Retinal pigment epithelial cell (primary cell): ENCODE measurements around the gene ZC3H13.

Experiments used
- DNase-seq: peaks from one replicate; pipeline ENCODE4 v3.0.0-alpha.2; 2010; ENCODE audit warnings: low read depth
- H3K4me3 ChIP-seq: 2 replicates; pipeline ENCODE4 v1.5.1; 2011; ENCODE audit warnings: mild to moderate bottlenecking, low read length, control low read depth, moderate library complexity
- TF ChIP-seq, protein P1 (sequence below): conservative IDR thresholded peaks from 2 replicates; pipeline ENCODE4 v1.5.1; 2011; ENCODE audit warnings: low read depth, low read length, control low read depth, inconsistent platforms

ZC3H13 gene

DNA sequence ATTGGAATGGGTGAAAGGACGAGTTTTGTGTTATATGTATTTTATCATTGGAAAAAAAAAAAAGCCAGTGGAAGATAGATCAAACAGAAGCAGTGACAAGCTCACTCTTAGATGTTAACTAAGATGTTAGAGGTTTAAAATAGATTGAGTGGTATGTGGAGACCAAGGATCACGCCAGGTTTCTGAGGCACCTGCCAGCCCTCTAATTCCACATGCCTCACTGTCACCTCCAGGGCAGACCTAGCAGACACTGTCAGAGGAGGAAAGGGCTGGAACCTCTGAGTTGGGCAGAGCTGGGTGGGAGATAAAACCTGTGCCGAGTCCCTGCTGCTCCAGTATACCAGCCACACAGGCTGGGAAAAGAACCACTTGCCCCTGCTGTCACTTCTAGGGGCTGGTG, 143.5 kb downstream of the ZC3H13 start:
- no peak overlapping the region for H3K4me3 ChIP-seq
- TF ChIP-seq, protein P1, sequence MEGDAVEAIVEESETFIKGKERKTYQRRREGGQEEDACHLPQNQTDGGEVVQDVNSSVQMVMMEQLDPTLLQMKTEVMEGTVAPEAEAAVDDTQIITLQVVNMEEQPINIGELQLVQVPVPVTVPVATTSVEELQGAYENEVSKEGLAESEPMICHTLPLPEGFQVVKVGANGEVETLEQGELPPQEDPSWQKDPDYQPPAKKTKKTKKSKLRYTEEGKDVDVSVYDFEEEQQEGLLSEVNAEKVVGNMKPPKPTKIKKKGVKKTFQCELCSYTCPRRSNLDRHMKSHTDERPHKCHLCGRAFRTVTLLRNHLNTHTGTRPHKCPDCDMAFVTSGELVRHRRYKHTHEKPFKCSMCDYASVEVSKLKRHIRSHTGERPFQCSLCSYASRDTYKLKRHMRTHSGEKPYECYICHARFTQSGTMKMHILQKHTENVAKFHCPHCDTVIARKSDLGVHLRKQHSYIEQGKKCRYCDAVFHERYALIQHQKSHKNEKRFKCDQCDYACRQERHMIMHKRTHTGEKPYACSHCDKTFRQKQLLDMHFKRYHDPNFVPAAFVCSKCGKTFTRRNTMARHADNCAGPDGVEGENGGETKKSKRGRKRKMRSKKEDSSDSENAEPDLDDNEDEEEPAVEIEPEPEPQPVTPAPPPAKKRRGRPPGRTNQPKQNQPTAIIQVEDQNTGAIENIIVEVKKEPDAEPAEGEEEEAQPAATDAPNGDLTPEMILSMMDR: no peak
- DNase-seq: no peak

GRCh38 chr13:45907503-45907902, 145.0 kb downstream of the ZC3H13 start:
- no peak for DNase-seq
- TF ChIP-seq, protein P1: no peak
- H3K4me3 ChIP-seq: no peak overlapping the region
